DND-41 (cell line): ENCODE data around the gene PRXL2B.

Experiments
- ATAC-seq: fragments of 200-7000 bp; cut with Tn5 transposase; 3 replicates; pipeline ENCODE4 v1.9.1; 2021; ENCODE audit warnings: low read depth; ENCODE audit not compliant: insufficient read depth
- DNase-seq: peaks from one replicate; pipeline ENCODE4 v3.0.0-alpha.2; 2020
- H2AFZ ChIP-seq: 2 replicates; pipeline ENCODE4 v1.6.0; 2012; ENCODE audit warnings: low read depth, low read length
- H3K27ac ChIP-seq: 2 replicates; pipeline ENCODE4 v1.5.1; 2012; ENCODE audit warnings: low read length, inconsistent platforms
- H3K27me3 ChIP-seq: fragments of 200-600 bp; sonication (generic); 2 replicates; pipeline ENCODE4 v1.6.0; 2012; ENCODE audit warnings: low read length, mild to moderate bottlenecking, inconsistent platforms; ENCODE audit not compliant: insufficient read depth, poor library complexity
- H3K36me3 ChIP-seq: 2 replicates; pipeline ENCODE4 v1.5.1; 2012; ENCODE audit warnings: low read length, inconsistent platforms; ENCODE audit not compliant: insufficient read depth
- H3K4me1 ChIP-seq: 2 replicates; pipeline ENCODE4 v1.5.1; 2012; ENCODE audit warnings: mild to moderate bottlenecking, low read length; ENCODE audit not compliant: insufficient read depth
- H3K4me2 ChIP-seq: 2 replicates; pipeline ENCODE4 v1.6.0; 2012; ENCODE audit warnings: mild to moderate bottlenecking, moderate library complexity, low read length, inconsistent platforms; ENCODE audit not compliant: insufficient read depth
- H3K4me3 ChIP-seq, 2 experiments: fragments of 200-600 bp in 1 of 2; shearing (Covaris generic) in 1 of 2; 2 replicates each; pipeline ENCODE4 v1.5.1; 2012 to 2016; ENCODE audit warnings: inconsistent platforms in 2 of 2, low read length in 2 of 2, mild to moderate bottlenecking in 2 of 2, low read depth in 1 of 2, moderate library complexity in 1 of 2
- H3K79me2 ChIP-seq: 2 replicates; pipeline ENCODE4 v1.6.0; 2012; ENCODE audit warnings: low read length, inconsistent platforms; ENCODE audit not compliant: insufficient read depth
- H3K9ac ChIP-seq: 2 replicates; pipeline ENCODE4 v1.6.0; 2012; ENCODE audit warnings: low read depth, mild to moderate bottlenecking, inconsistent platforms, low read length, moderate library complexity
- H3K9me3 ChIP-seq: 2 replicates; pipeline ENCODE4 v1.5.1; 2012; ENCODE audit warnings: low read length, moderate library complexity, mild to moderate bottlenecking, inconsistent platforms; ENCODE audit not compliant: insufficient read depth, severe bottlenecking
- H4K20me1 ChIP-seq: 2 replicates; pipeline ENCODE4 v1.6.0; 2012; ENCODE audit warnings: low read length; ENCODE audit not compliant: insufficient read depth
- CTCF ChIP-seq: IDR thresholded peaks from 2 replicates; pipeline ENCODE4 v1.5.1; 2012; ENCODE audit warnings: borderline replicate concordance, low read length, moderate library complexity, mild to moderate bottlenecking; ENCODE audit not compliant: poor library complexity, severe bottlenecking; ENCODE audit errors: extremely low read depth
- EZH2 ChIP-seq: IDR thresholded peaks from 3 replicates; pipeline ENCODE4 v1.6.1; 2012; ENCODE audit warnings: borderline replicate concordance, low read depth, mild to moderate bottlenecking, moderate library complexity, low read length, inconsistent platforms; ENCODE audit not compliant: severe bottlenecking

Gene PRXL2B

GRCh38 chr1:2612591-2613365 is 26.2 kb downstream of the PRXL2B start:
- no peak for DNase-seq
- H3K27me3 ChIP-seq = no peaks in the 10 kb centered on the region
- peaks cover 4% of the 10 kb centered on the region for H3K9me3 ChIP-seq
- no peak overlapping the region for H2AFZ ChIP-seq
- no peak overlapping the region for H3K27ac ChIP-seq
- no peaks in the 10 kb centered on the region for H4K20me1 ChIP-seq
- TF ChIP-seq EZH2 (no peak), CTCF (no peak)
- no peak overlapping the region for H3K9ac ChIP-seq
- H3K36me3 ChIP-seq = no peaks in the 10 kb centered on the region
- ATAC-seq = no peak
- no peaks in the 10 kb centered on the region for H3K79me2 ChIP-seq
- no peak overlapping the region for H3K4me3 ChIP-seq
- H3K4me1 ChIP-seq = no peaks in the 10 kb centered on the region
- H3K4me2 ChIP-seq = no peak overlapping the region

DNA sequence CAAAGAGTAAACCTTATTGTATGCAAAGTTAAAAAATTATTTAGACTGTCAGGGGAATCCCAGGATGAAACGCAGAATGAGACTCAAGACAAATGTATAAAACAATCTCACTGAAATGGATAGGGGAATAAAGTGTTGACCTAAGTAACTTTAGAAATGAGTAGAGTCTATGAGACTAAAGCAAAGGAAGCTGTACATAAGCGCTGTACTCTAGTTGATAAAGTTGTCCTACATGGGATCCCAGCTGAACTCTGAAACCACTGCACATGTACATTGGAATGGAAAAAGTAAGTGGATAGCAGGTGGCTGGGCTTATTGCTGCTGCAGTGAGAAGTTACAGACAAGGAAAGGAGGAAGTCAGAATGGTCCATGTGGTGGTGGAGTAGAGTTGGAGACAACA is 27.6 kb downstream of the PRXL2B start:
- H4K20me1 ChIP-seq = no peaks in the 10 kb centered on the region

DNA sequence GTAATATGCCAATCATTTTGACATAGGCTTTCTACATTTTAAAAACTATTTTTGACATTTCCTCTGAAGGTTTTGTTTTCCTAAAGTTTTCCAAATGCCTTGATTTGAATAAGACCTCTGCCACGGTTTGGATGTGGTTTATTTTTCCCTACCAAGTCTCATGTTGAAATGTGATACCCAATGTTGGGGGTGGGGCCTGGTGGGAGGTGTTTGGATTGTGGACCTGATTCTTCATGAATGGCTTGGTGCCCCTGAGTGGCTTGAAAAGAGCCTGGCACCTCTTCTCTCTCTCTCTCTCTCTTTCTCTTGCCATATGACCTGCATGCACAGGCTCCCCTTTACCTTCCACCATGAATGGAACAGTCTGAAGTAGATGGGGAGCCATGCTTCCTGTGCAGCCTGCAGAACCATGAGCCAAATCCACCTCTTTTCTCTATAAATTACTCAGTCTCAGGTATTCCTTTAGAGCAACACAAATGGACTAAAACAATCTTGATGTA is 31.4 kb downstream of the PRXL2B start:
- H3K36me3 ChIP-seq = no peaks in the 10 kb centered on the region
- ATAC-seq (no peak), DNase-seq (no peak)
- no peaks in the 10 kb centered on the region for H3K4me1 ChIP-seq
- no peak overlapping the region for H3K4me2 ChIP-seq
- no peak for TF ChIP-seq EZH2
- no peak for TF ChIP-seq CTCF
- no peak overlapping the region for H3K9ac ChIP-seq
- no peaks in the 10 kb centered on the region for H3K79me2 ChIP-seq
- H4K20me1 ChIP-seq = no peaks in the 10 kb centered on the region
- no peak overlapping the region for H3K27ac ChIP-seq
- no peak overlapping the region for H3K4me3 ChIP-seq
- no peak overlapping the region for H2AFZ ChIP-seq
- peaks cover 4% of the 10 kb centered on the region for H3K9me3 ChIP-seq
- H3K27me3 ChIP-seq = no peaks in the 10 kb centered on the region

More for the DNA sequence above, 27.6 kb downstream of the PRXL2B start:
- Histone ChIP-seq H2AFZ (no peak overlapping the region), H3K27me3 (no peaks in the 10 kb centered on the region), H3K4me2 (no peak overlapping the region), H3K4me1 (no peaks in the 10 kb centered on the region), H3K9me3 (peaks cover 4% of the 10 kb centered on the region), H3K9ac (no peak overlapping the region), H3K36me3 (no peaks in the 10 kb centered on the region), H3K79me2 (no peaks in the 10 kb centered on the region), H3K27ac (no peak overlapping the region), H3K4me3 (no peak overlapping the region)
- TF ChIP-seq EZH2 = no peak
- no peak for TF ChIP-seq CTCF
- no peak for ATAC-seq
- no peak for DNase-seq
